GM10266 (cell line): ENCODE measurements around the gene UBE2G2.

Experiments
- DNase-seq: peaks from one replicate; pipeline ENCODE4 v3.0.0; 2012; ENCODE audit errors: extremely low spot score
- CTCF ChIP-seq: IDR thresholded peaks from 2 replicates; pipeline ENCODE4 v1.5.1; 2012; ENCODE audit warnings: mild to moderate bottlenecking, low read depth; ENCODE audit not compliant: control insufficient read depth, insufficient read depth; ENCODE audit errors: missing control alignments

UBE2G2 gene

GRCh38 chr21:44800103-44800502, 1.5 kb downstream of the UBE2G2 start:
- peak; percentile 32 for TF ChIP-seq CTCF
- DNase-seq = no peak

- no peak for DNase-seq
Observed at GRCh38 chr21:44799646-44800045, 2.0 kb downstream of the UBE2G2 start.

GRCh38 chr21:44797775-44798174, 3.8 kb downstream of the UBE2G2 start:
- no peak for TF ChIP-seq CTCF
- no peak for DNase-seq

More at GRCh38 chr21:44799646-44800045, 2.0 kb downstream of the UBE2G2 start:
- TF ChIP-seq CTCF = no peak

GRCh38 chr21:44795342-44795741, 6.3 kb downstream of the UBE2G2 start:
- no peak for TF ChIP-seq CTCF
- DNase-seq = no peak

GRCh38 chr21:44793592-44794374, 7.8 kb downstream of the UBE2G2 start:
- TF ChIP-seq CTCF = no peak
- DNase-seq = no peak

GRCh38 chr21:44792702-44793591, 8.7 kb downstream of the UBE2G2 start:
- peak; percentile 77 for TF ChIP-seq CTCF
- DNase-seq = peak; percentile 84
